Keratinocyte (primary cell): ENCODE data around the gene ACVR1B. TPM values are rescaled to one million over a fixed set of nuclear protein-coding genes. Genes with fewer than 3 reads are reported as not detected.

ENCODE experiments used
- DNase-seq: peaks from one replicate; pipeline ENCODE4 v3.0.0-alpha.2; 2011; ENCODE audit warnings: low read depth, missing footprints, low spot score
- FAIRE-seq: peaks from 2 replicates; lab custom pipeline; 2011; peaks lifted over from hg19 to GRCh38; lab: Jason Lieb, UNC
- H2AFZ ChIP-seq: 2 replicates; pipeline ENCODE4 v1.6.0; 2012; ENCODE audit warnings: low read length, control low read depth, inconsistent platforms; ENCODE audit not compliant: control insufficient read depth
- H3K27ac ChIP-seq: 2 replicates; pipeline ENCODE4 v1.5.1; 2011; ENCODE audit warnings: low read length; ENCODE audit not compliant: control insufficient read depth, insufficient read depth
- H3K27me3 ChIP-seq: 3 replicates; pipeline ENCODE4 v1.6.0; 2011; ENCODE audit warnings: low read length; ENCODE audit not compliant: control insufficient read depth, insufficient read depth; ENCODE audit errors: extremely low read depth
- H3K36me3 ChIP-seq, 2 experiments: 2 replicates in 1 of 2; 3 replicates in 1 of 2; pipeline ENCODE4 v1.5.1; 2011; ENCODE audit warnings: low read length in 2 of 2, mild to moderate bottlenecking in 1 of 2; ENCODE audit not compliant: control insufficient read depth in 2 of 2, insufficient read depth in 2 of 2; ENCODE audit errors: extremely low read depth in 1 of 2
- H3K4me1 ChIP-seq: 3 replicates; pipeline ENCODE4 v1.5.1; 2011; ENCODE audit warnings: low read length; ENCODE audit not compliant: control insufficient read depth, insufficient read depth; ENCODE audit errors: extremely low read depth
- H3K4me2 ChIP-seq: 3 replicates; pipeline ENCODE4 v1.6.0; 2011; ENCODE audit warnings: low read depth, low read length; ENCODE audit not compliant: control insufficient read depth, insufficient read depth; ENCODE audit errors: extremely low read depth
- H3K4me3 ChIP-seq, 3 experiments: fragments of 200-600 bp in 1 of 3; sonication (generic) in 1 of 3; 2 replicates in 2 of 3; 3 replicates in 1 of 3; pipeline ENCODE4 v1.5.1; 2011 to 2016; ENCODE audit warnings: low read length in 3 of 3, mild to moderate bottlenecking in 3 of 3, control low read depth in 2 of 3, inconsistent platforms in 1 of 3, low read depth in 1 of 3, mixed read lengths in 1 of 3, mixed run types in 1 of 3, moderate library complexity in 1 of 3; ENCODE audit not compliant: control insufficient read depth in 2 of 3, insufficient read depth in 2 of 3; ENCODE audit errors: extremely low read depth in 1 of 3
- H3K79me2 ChIP-seq: 2 replicates; pipeline ENCODE4 v1.6.0; 2012; ENCODE audit warnings: low read length; ENCODE audit not compliant: control insufficient read depth, insufficient read depth
- H3K9ac ChIP-seq: 3 replicates; pipeline ENCODE4 v1.6.0; 2011; ENCODE audit warnings: low read length; ENCODE audit not compliant: control insufficient read depth, insufficient read depth; ENCODE audit errors: extremely low read depth
- H3K9me1 ChIP-seq: 3 replicates; pipeline ENCODE4 v1.6.0; 2011; ENCODE audit warnings: low read length; ENCODE audit not compliant: control insufficient read depth, insufficient read depth; ENCODE audit errors: extremely low read depth
- H3K9me3 ChIP-seq: 2 replicates; pipeline ENCODE4 v1.5.1; 2012; ENCODE audit warnings: low read depth, low read length; ENCODE audit not compliant: control insufficient read depth
- H4K20me1 ChIP-seq: 3 replicates; pipeline ENCODE4 v1.6.0; 2011; ENCODE audit warnings: low read length; ENCODE audit not compliant: control insufficient read depth, insufficient read depth; ENCODE audit errors: extremely low read depth
- CTCF ChIP-seq, 3 experiments: IDR thresholded peaks in 1 of 3; conservative IDR thresholded peaks in 1 of 3; optimal IDR thresholded peaks in 1 of 3; 2 replicates in 2 of 3; 3 replicates in 1 of 3; pipeline versions ENCODE3 to v1.5.1; 2011; ENCODE audit warnings: low read length in 3 of 3, mild to moderate bottlenecking in 3 of 3, moderate library complexity in 2 of 3, control low read depth in 1 of 3, inconsistent platforms in 1 of 3; ENCODE audit not compliant: insufficient read depth in 2 of 3; ENCODE audit errors: extremely low read depth in 1 of 3
- EZH2 ChIP-seq: IDR thresholded peaks from one replicate; pipeline ENCODE4 v1.6.1; 2012; ENCODE audit warnings: inconsistent platforms, mild to moderate bottlenecking, low read length, moderate library complexity
- dilution Hi-C: fragments of 300-500 bp; cut with MboI; formaldehyde crosslinking; loops from one replicate; pipeline ENCODE4 v1.7.0; 2020; ENCODE audit warnings: low sequenced_read_pairs; ENCODE audit not compliant: extremely low pct_ligation_motif_present
- polyA plus RNA-seq, 5 experiments: library from polyadenylated mRNA; depleted of rRNA in 3 of 5; stranded (reverse) in 3 of 5; stranded (forward) in 1 of 5; unstranded in 1 of 5; fragments of >200 nt; gene quantifications; 1 replicate in 1 of 5; 2 replicates in 3 of 5; 3 replicates in 1 of 5; pipeline versions ENCODE4 v1.2.1 to v1.2.3, GENCODE V29; 2011 to 2012; ENCODE audit warnings: missing spikeins in 2 of 5, low read depth in 1 of 5, low replicate concordance in 1 of 5

ACVR1B gene
- polyA plus RNA-seq, 1 donor (not counting 4 experiments of a cell fraction or from before 2014, with no cell fraction given): 12.7 TPM

- dilution Hi-C loops: no loop called here
- no peaks in the 10 kb centered on the region for H3K9me1 ChIP-seq
- peak overlapping the region; percentile 45 for H3K4me2 ChIP-seq
- peaks cover 3% of the 10 kb centered on the region for H3K4me1 ChIP-seq
- peak overlapping the region; percentile 10 for H3K9ac ChIP-seq
- no peaks in the 10 kb centered on the region for H3K9me3 ChIP-seq
- H3K4me3 ChIP-seq: no peak overlapping the region
- H3K79me2 ChIP-seq: no peaks in the 10 kb centered on the region
- peaks cover 15% of the 10 kb centered on the region for H3K27me3 ChIP-seq
- peak overlapping the region; percentile 32 for H2AFZ ChIP-seq
- FAIRE-seq (no peak), DNase-seq (no peak)
- H4K20me1 ChIP-seq: no peaks in the 10 kb centered on the region
- H3K27ac ChIP-seq: no peak overlapping the region
- no peaks in the 10 kb centered on the region for H3K36me3 ChIP-seq
- TF ChIP-seq CTCF (optimal IDR thresholded peaks at IDR 0.05 in 1 of 3, IDR thresholded peaks at IDR 0.05 in 1 of 3, conservative IDR thresholded peaks at IDR 0.05 in 1 of 3; ENCODE audit: extremely low read depth in 1 of 3, insufficient read depth in 2 of 3, low read length in 3 of 3) (peak; percentile 71 to 98 (median 90)), EZH2 (no peak)
These were observed 27.8 kb upstream of the ACVR1B start for GRCh38 chr12:51923506-51924365.

GRCh38 chr12:51924551-51925319 lies 26.8 kb upstream of the ACVR1B start:
- H3K9me3 ChIP-seq: no peaks in the 10 kb centered on the region
- no peak overlapping the region for H3K4me2 ChIP-seq
- H3K4me3 ChIP-seq: no peak overlapping the region
- H3K9ac ChIP-seq: no peak overlapping the region
- no peak overlapping the region for H2AFZ ChIP-seq
- H3K9me1 ChIP-seq: no peaks in the 10 kb centered on the region
- peaks cover 15% of the 10 kb centered on the region for H3K27me3 ChIP-seq
- H3K27ac ChIP-seq: no peak overlapping the region
- H3K79me2 ChIP-seq: no peaks in the 10 kb centered on the region
- FAIRE-seq (no peak), DNase-seq (no peak)
- dilution Hi-C loops: no loop called here
- TF ChIP-seq EZH2 (no peak), CTCF (optimal IDR thresholded peaks at IDR 0.05 in 1 of 3, IDR thresholded peaks at IDR 0.05 in 1 of 3, conservative IDR thresholded peaks at IDR 0.05 in 1 of 3; ENCODE audit: extremely low read depth in 1 of 3, insufficient read depth in 2 of 3, low read length in 3 of 3) (no peak)
- peaks cover 3% of the 10 kb centered on the region for H3K4me1 ChIP-seq
- no peaks in the 10 kb centered on the region for H3K36me3 ChIP-seq
- no peaks in the 10 kb centered on the region for H4K20me1 ChIP-seq
